HepG2 (cell line): Measurements from ENCODE around the gene ATXN7L3B. TPM values are rescaled to one million over a fixed set of nuclear protein-coding genes. Genes with fewer than 3 reads are reported as not detected.

Source experiments
- ATAC-seq: fragments of 200-7000 bp; cut with Tn5 transposase; 3 replicates; pipeline ENCODE4 v1.9.1; 2020; ENCODE audit warnings: mild to moderate bottlenecking, moderate library complexity
- BruUV-seq: library from RNA; stranded (reverse); fragments of 400-500 nt; replicated peaks from 2 replicates; lab custom pipeline; 2021; lab: Mats Ljungman, UMichigan
- CTCF ChIA-PET: fragments of 300-600 bp; formaldehyde crosslinking; extraction: SDS; loops from one replicate; lab custom pipeline; 2021; ENCODE audit warnings: low total read pairs, inconsistent platforms, low intra/inter-chr PET ratio; lab: Yijun Ruan, JAX
- POLR2A ChIA-PET: fragments of 350-600 bp; sonication (Branson Sonifier 250); formaldehyde crosslinking; loops from one replicate; lab custom pipeline; 2020; ENCODE audit warnings: antibody characterized with exemption, inconsistent platforms; lab: Yijun Ruan, JAX
- DNase-seq: peaks from one replicate; pipeline ENCODE4 v3.0.0-alpha.2; 2015; ENCODE audit warnings: low spot score
- FAIRE-seq: peaks from 3 replicates; lab custom pipeline; 2011; peaks lifted over from hg19 to GRCh38; lab: Jason Lieb, UNC
- H2AFZ ChIP-seq: one replicate; pipeline ENCODE4 v1.6.1; 2011; ENCODE audit warnings: low read length, inconsistent platforms
- H3K27ac ChIP-seq: fragments of 300-600 bp; 3 replicates; pipeline ENCODE4 v1.8.0; 2011; ENCODE audit warnings: mixed run types, mild to moderate bottlenecking, mixed read lengths, low read length, inconsistent platforms; ENCODE audit not compliant: insufficient read depth; ENCODE audit errors: extremely low read length
- H3K27me3 ChIP-seq, 2 experiments: fragments of 200-600 bp in 1 of 2; 2 replicates in 1 of 2; 3 replicates in 1 of 2; pipeline versions ENCODE4 v1.6.0 to v1.8.0; 2011; ENCODE audit warnings: low read length in 2 of 2, mild to moderate bottlenecking in 2 of 2, moderate library complexity in 2 of 2, inconsistent platforms in 1 of 2; ENCODE audit not compliant: insufficient read depth in 2 of 2, control insufficient read depth in 1 of 2
- H3K36me3 ChIP-seq, 2 experiments: fragments of 200-600 bp in 1 of 2; replicated peaks in 1 of 2; 2 replicates in 1 of 2; 3 replicates in 1 of 2; pipeline versions ENCODE4 v1.5.1 to v1.8.0; 2011; ENCODE audit warnings: low read length in 2 of 2, inconsistent platforms in 1 of 2; ENCODE audit not compliant: insufficient read depth in 2 of 2, control insufficient read depth in 1 of 2
- H3K4me1 ChIP-seq: 2 replicates; pipeline ENCODE4 v1.5.1; 2012; ENCODE audit warnings: low read length, inconsistent platforms; ENCODE audit not compliant: insufficient read depth
- H3K4me2 ChIP-seq: 2 replicates; pipeline ENCODE4 v1.6.0; 2011; ENCODE audit warnings: low read depth, low read length, inconsistent platforms
- H3K4me3 ChIP-seq, 3 experiments: fragments of 200-600 bp in 1 of 3; sonication (generic), shearing (Covaris generic) in 1 of 3; replicated peaks in 1 of 3; 2 replicates each; pipeline ENCODE4 v1.5.1; 2011 to 2016; ENCODE audit warnings: low read length in 3 of 3, inconsistent platforms in 2 of 3, low read depth in 2 of 3, mild to moderate bottlenecking in 2 of 3, control low read depth in 1 of 3, mixed read lengths in 1 of 3; ENCODE audit not compliant: insufficient read depth in 1 of 3
- H3K79me2 ChIP-seq: one replicate; pipeline ENCODE4 v1.6.1; 2011; ENCODE audit warnings: low read length, inconsistent platforms; ENCODE audit not compliant: insufficient read depth
- H3K9ac ChIP-seq: 2 replicates; pipeline ENCODE4 v1.6.0; 2011; ENCODE audit warnings: mild to moderate bottlenecking, low read depth, low read length, inconsistent platforms; ENCODE audit not compliant: insufficient read depth
- H3K9me3 ChIP-seq: 2 replicates; pipeline ENCODE4 v1.5.1; 2012; ENCODE audit warnings: mild to moderate bottlenecking, low read length
- H4K20me1 ChIP-seq: 2 replicates; pipeline ENCODE4 v1.6.0; 2011; ENCODE audit warnings: inconsistent platforms, mild to moderate bottlenecking, low read length, moderate library complexity; ENCODE audit not compliant: insufficient read depth
- ARID3A ChIP-seq: IDR thresholded peaks from 2 replicates; pipeline ENCODE4 v1.6.1; 2012; ENCODE audit warnings: low read depth, low read length, improper control_type of control experiment
- DNMT3B ChIP-seq: conservative IDR thresholded peaks from 2 replicates; pipeline ENCODE4 v1.6.1; 2016; ENCODE audit warnings: missing biosample characterization, control low read depth
- HMG20A ChIP-seq: IDR thresholded peaks from 2 replicates; pipeline ENCODE4 v1.6.1; 2016; ENCODE audit warnings: borderline replicate concordance
- MTF2 ChIP-seq: sonication (generic); formaldehyde crosslinking; IDR thresholded peaks from 2 replicates; pipeline ENCODE4 v1.5.0; 2020; ENCODE audit warnings: missing genetic modification reagents, borderline replicate concordance
- MXD1 ChIP-seq: sonication (generic); formaldehyde crosslinking; IDR thresholded peaks from 2 replicates; pipeline ENCODE4 v1.4.0; 2020; ENCODE audit warnings: mild to moderate bottlenecking, missing genetic modification reagents
- POLR2A ChIP-seq, 2 experiments: IDR thresholded peaks; 2 replicates each; pipeline ENCODE4 v1.6.1; 2011; ENCODE audit warnings: low read depth in 2 of 2, low read length in 2 of 2, mild to moderate bottlenecking in 1 of 2, moderate library complexity in 1 of 2; ENCODE audit not compliant: insufficient read depth in 1 of 2
- ZBTB8A ChIP-seq: sonication (generic); formaldehyde crosslinking; IDR thresholded peaks from 2 replicates; pipeline ENCODE4 v1.4.0; 2020; ENCODE audit warnings: mild to moderate bottlenecking, low read depth, missing genetic modification reagents, borderline replicate concordance
- ZNF431 ChIP-seq: sonication (generic); formaldehyde crosslinking; IDR thresholded peaks from 2 replicates; pipeline ENCODE4 v1.9.0; 2022; ENCODE audit warnings: missing genetic modification reagents, low read depth, mild to moderate bottlenecking, borderline replicate concordance
- WGBS: methylation state at CpG from one replicate; pipeline ENCODE4 v1.1.6; 2017; ENCODE audit warnings: low lambda C conversion rate; 5-methylcytosine and 5-hydroxymethylcytosine counted together
- in situ Hi-C: cut with HindIII; loops from 2 replicates; pipeline ENCODE4 v1.10.0; 2017; ENCODE audit warnings: low pct_unique_long_range_greater_than_20kb; ENCODE audit not compliant: extremely low pct_ligation_motif_present
- intact Hi-C: fragments of 100-400 bp; cut with micrococcal nuclease; formaldehyde crosslinking; loops from one replicate; pipeline ENCODE4 v1.10.0; 2022; ENCODE audit not compliant: unreplicated experiment
- polyA plus RNA-seq, 8 experiments: library from polyadenylated mRNA; depleted of rRNA in 3 of 8; stranded (reverse) in 7 of 8; unstranded in 1 of 8; fragments of >200 nt; fragmentation: Illumina TruSeq in 4 of 8; extraction: Trizol in 4 of 8; gene quantifications; 2 replicates each; pipeline versions ENCODE4 v1.2.1 to v1.2.3, GENCODE V29; 2011 to 2016; ENCODE audit warnings: low read depth in 4 of 8, missing spikeins in 1 of 8, mixed read lengths in 1 of 8; ENCODE audit not compliant: insufficient read depth in 1 of 8
- total RNA-seq, 5 experiments: library from RNA; depleted of rRNA; stranded (reverse); fragments of >200 nt; fragmentation: Illumina TruSeq; extraction: Trizol; gene quantifications; 2 replicates each; pipeline ENCODE4 v1.2.3, GENCODE V29; 2016; ENCODE audit warnings: low read depth in 1 of 5

The ATXN7L3B gene
- total and polyA plus RNA-seq, 2 of the 13 experiments (the other 11 are each of a cell fraction or from before 2014, with no cell fraction given) = 20.1 to 23.8 TPM

GRCh38 chr12:74541074-74541473 lies 3.4 kb downstream of the ATXN7L3B start:
- Histone ChIP-seq H4K20me1 (peaks cover 23% of the 10 kb centered on the region), H3K9me3 (no peaks in the 10 kb centered on the region), H3K27me3 (no peaks in the 10 kb centered on the region), H2AFZ (no peak overlapping the region), H3K4me3 (no peak overlapping the region; a peak in 1 of 6 replicates), H3K36me3 (no peaks in the 10 kb centered on the region; a peak in 1 of 5 replicates), H3K9ac (0 out of 2 replicates have a peak overlapping the region, but pooled peaks have one; percentile 7), H3K4me1 (peaks cover 32% of the 10 kb centered on the region), H3K79me2 (peaks cover 39% of the 10 kb centered on the region), H3K4me2 (peak overlapping the region; percentile 89), H3K27ac (no peak overlapping the region)
- CTCF ChIA-PET = no interaction called here
- WGBS = 100% methylated on average over 3 of the region's 3 CpGs
- FAIRE-seq (no peak), ATAC-seq (no peak), DNase-seq (no peak)
- intact Hi-C loops (no loop called here), in situ Hi-C loops (no loop called here)
- no peak for TF ChIP-seq DNMT3B (CRISPR knock-in tag)
- TF ChIP-seq ARID3A = no peak
- TF ChIP-seq POLR2A (IDR thresholded peaks at IDR 0.05; ENCODE audit: insufficient read depth in 1 of 2, low read depth in 2 of 2, low read length in 2 of 2) = 0 out of 4 replicates have a peak, but pooled peaks of 1 of the 2 experiments have one; percentile 13
- no TSS peak for BruUV-seq
- POLR2A ChIA-PET = no interaction called here

GRCh38 chr12:74547249-74547648 lies 9.6 kb downstream of the ATXN7L3B start:
- Histone ChIP-seq H4K20me1 (no peaks in the 10 kb centered on the region), H3K27ac (no peak overlapping the region), H2AFZ (no peak overlapping the region), H3K79me2 (no peaks in the 10 kb centered on the region), H3K27me3 (no peaks in the 10 kb centered on the region), H3K4me1 (no peaks in the 10 kb centered on the region), H3K4me3 (no peak overlapping the region), H3K4me2 (no peak overlapping the region), H3K9ac (no peak overlapping the region), H3K9me3 (no peaks in the 10 kb centered on the region), H3K36me3 (no peaks in the 10 kb centered on the region)
- FAIRE-seq (no peak), ATAC-seq (peak; percentile 25; the same call in 1 of the 3 replicates), DNase-seq (no peak)
- WGBS = 52% methylated on average over 2 of the region's 2 CpGs
- ChIA-PET POLR2A (no interaction called here), CTCF (no interaction called here)
- TF ChIP-seq MXD1 (CRISPR knock-in tag) (no peak), ZBTB8A (CRISPR knock-in tag) (no peak), HMG20A (CRISPR knock-in tag) (no peak), ZNF431 (CRISPR knock-in tag) (no peak), MTF2 (no peak)
- BruUV-seq = no TSS peak
- in situ Hi-C loops = no loop called here
- intact Hi-C loops = no loop called here
